NCI-H2107 treated with DMSO at 0.1 percent for 48 hours (cell line): ENCODE results near the gene USP40.
A peak's percentile ranks its signal among the peaks of the same experiment; 100 is the strongest.
"Not testable (repeated sequence)": the region's sequence is repeated elsewhere in the genome, so short reads cannot be mapped to it uniquely, and the experiment has no call there.

ENCODE experiments used
- DNase-seq: peaks from one replicate; lab custom pipeline; 2025; ENCODE audit not compliant: unreplicated experiment; lab: John Stamatoyannopoulos, UW

Gene USP40

GRCh38 chr2:233566141-233566956 lies at the start of gene USP40:
USP40 (minus strand) TSS chr2:233566782; CDS start chr2:233565554, 1,228 bp downstream.
- DNase-seq: peak; percentile 83

GRCh38 chr2:233611284-233611683 lies 44.7 kb upstream of the USP40 start:
- no peak for DNase-seq

GRCh38 chr2:233605680-233606079 lies 39.1 kb upstream of the USP40 start:
- no peak for DNase-seq

GRCh38 chr2:233604826-233605225 lies 38.2 kb upstream of the USP40 start:
- DNase-seq: no peak

- DNase-seq: no peak
These were observed 36.9 kb upstream of the USP40 start for GRCh38 chr2:233603520-233603919.

- no peak for DNase-seq
These were observed 35.5 kb upstream of the USP40 start for GRCh38 chr2:233602076-233602475.

GRCh38 chr2:233600386-233600785 lies 33.8 kb upstream of the USP40 start:
- DNase-seq: no peak

GRCh38 chr2:233598952-233599351 lies 32.4 kb upstream of the USP40 start:
- no peak for DNase-seq

- DNase-seq: no peak
These were observed 30.9 kb upstream of the USP40 start for GRCh38 chr2:233597522-233597921.

- DNase-seq: no peak
These were observed 26.6 kb upstream of the USP40 start for GRCh38 chr2:233593201-233593600.

- not testable (repeated sequence) for DNase-seq
These were observed 26.1 kb upstream of the USP40 start for GRCh38 chr2:233592706-233593105.

- no peak for DNase-seq
These were observed 21.8 kb upstream of the USP40 start for GRCh38 chr2:233588400-233588799.

GRCh38 chr2:233584210-233584609 lies 17.6 kb upstream of the USP40 start:
- no peak for DNase-seq

- DNase-seq: not testable (repeated sequence)
These were observed 16.8 kb upstream of the USP40 start for GRCh38 chr2:233583217-233583965.

- DNase-seq: not testable (repeated sequence)
These were observed 10.8 kb upstream of the USP40 start for GRCh38 chr2:233577341-233577740.

- DNase-seq: no peak
These were observed 5.9 kb upstream of the USP40 start for GRCh38 chr2:233572468-233572867.

- no peak for DNase-seq
These were observed 4.9 kb upstream of the USP40 start for GRCh38 chr2:233571462-233571861.

- DNase-seq: no peak
These were observed 4.4 kb upstream of the USP40 start for GRCh38 chr2:233571001-233571400.

GRCh38 chr2:233565685-233566140 lies 869 bp downstream of the USP40 start:
- no peak for DNase-seq

- no peak for DNase-seq
These were observed 2.7 kb downstream of the USP40 start for GRCh38 chr2:233563663-233564430.
